ENCODE measurements around the gene FYN.

Gene FYN

DNA sequence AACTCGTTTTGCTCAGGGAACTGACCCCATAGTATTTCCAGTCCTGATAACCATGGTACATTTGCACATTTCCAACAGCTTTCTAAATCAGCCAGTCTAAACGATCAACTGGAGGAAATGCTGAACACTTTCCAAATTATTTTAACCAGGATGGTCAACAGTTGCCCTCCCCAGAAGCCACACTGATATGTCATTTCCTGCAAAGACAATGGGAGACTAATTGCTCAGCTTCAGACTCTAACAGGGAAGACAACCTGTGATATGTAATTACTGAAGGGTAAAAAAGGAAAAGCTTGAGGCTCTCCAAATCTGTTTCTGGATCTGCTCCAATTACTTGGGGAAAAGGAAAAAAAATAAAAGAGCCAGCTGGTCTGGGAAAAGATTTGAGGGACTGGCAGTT lies 88.8 kb downstream of the FYN start:
- DNase-seq = no peak

DNA sequence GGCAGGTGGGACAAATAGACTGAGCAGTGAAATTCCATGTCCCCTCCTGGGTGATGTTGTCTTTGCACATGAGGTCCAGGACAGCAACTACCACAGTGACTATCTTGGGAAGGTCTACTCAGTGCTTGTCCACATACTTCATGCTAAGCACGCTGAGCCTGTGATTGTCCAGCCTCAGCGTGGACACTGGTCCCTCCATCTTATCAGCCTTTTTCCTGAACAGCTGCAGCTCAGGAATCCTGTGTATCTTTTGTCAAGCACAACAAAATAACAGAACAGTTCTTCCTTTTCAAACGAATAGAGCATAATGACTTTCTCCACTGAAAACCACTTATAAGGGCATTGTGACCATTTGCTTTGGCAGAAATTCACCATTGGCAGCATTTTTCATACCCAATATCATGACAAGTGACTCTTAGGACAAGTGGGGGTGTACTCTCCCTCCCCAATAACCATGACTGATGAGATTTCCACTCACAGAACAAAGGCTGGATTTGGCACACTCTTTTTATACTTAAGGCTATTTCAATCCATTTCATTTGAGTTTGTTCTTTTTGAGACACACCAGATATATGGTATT lies 90.3 kb downstream of the FYN start:
- DNase-seq = no peak

GRCh38 chr6:111782192-111782809 lies 91.0 kb downstream of the FYN start:
- DNase-seq = no peak

- DNase-seq = no peak
Measured at GRCh38 chr6:111781041-111781708, 92.1 kb downstream of the FYN start.

DNA sequence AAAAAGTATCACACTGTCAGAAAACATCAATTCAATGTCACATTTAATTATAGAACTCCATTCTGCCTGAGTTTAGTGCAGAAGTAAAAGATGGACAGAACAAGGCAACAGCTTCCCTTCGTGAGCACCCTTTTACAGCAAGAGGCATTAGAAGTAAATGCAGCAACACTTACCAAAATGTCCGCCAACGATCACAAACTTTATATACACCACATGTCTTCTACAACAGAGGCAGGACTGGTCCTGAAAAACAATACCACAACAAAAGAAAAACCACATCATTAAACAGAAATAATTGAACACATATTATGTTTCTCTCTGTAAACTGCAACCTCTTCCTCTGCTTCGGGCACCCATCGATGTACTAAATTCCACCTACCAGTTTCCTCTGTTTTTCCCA lies 92.9 kb downstream of the FYN start:
- DNase-seq = no peak

DNA sequence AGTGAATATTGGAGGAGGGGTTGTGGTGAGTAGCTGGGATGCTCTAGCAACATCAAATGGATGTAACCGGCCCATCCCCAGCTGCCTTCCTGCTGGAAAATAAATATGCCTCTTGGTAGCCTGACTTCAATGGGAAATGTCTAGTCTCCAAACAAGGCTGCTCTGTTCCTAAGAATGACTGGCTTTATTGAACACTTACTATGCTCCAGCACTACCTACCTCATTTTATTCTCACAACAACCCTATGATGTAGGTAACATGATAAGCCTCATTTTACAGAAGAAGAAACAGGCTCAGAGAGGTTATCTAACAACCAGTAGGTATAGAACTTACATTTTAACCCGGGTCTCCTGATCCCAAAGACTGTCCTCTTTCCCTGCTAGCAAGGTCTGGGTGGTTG lies 93.6 kb downstream of the FYN start:
- no peak for DNase-seq

- no peak for DNase-seq
Measured at GRCh38 chr6:111779031-111779430, 94.2 kb downstream of the FYN start.

DNA sequence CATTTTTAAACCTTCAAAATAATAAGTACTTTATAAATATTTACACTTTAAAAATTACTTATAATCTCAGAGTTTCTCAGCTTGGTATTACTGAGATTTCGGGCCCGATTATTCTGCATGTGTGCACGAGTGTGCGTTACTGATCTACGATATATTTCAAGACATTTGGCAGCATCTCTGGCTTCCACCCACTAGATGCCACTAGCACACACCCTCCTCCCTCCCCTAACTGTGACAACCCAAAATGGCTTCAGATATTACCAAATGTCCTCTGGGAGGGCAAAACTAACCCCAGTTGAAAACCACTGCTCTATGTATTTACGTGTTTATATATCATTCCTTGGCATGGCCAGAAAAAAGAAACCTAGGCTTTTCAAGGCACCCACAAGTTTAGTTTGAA lies 95.9 kb downstream of the FYN start:
- no peak for DNase-seq

- DNase-seq = no peak
Measured at GRCh38 chr6:111776236-111777221, 96.7 kb downstream of the FYN start.

DNA sequence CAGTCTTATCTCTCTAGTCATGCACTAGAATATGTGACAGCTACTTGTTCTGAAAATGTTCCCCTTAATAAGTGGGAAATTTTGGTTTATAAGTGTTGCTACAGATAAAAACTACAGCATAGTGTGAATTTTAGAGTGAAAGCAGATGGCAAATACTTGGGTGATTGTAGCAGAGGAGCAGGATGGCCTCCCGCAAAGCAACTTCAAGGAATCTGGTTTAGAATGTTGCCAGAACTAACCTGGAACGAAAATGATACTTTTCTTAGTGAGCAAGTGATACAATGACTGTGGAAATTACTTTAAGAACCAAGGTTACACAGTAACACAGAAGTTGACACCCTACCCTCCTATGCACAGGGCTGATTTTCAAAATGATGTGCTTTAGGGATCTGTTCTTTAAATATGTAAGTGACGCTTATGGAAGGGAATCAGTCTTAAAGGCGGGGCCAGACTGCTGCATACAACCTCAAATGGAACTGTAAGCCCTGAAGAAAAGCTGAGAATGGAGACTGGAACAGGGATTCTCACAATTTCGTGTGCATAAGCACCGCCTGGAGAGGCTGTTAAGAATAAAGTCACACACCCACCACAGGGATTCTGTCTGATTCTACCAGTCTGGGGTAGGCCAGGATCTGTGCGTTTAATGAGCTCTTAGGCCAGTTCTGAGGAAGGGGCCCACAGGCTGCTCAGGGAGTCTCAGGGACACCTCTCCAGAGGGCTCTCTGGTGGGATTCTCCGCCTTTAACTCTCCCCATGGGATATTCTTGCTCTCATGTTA lies 97.9 kb downstream of the FYN start:
- DNase-seq = no peak

DNA sequence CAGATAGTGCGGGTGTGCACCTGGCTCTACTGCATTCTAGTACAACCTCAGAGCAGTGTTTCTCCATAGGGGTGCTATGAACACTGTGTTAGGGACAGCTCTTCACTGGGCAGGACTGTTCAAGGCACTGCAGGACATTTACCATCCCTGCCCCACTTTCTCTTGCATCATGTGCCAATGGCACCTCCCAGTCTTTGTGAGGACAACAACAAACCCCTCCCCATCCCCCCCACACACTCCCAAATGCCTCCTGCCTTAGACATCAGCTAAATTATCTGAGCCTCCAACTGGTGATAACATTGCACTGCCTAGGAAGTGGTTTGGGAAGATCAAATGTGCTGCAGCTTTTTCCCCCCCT lies 98.9 kb downstream of the FYN start:
- DNase-seq = no peak

- DNase-seq = no peak
Measured at GRCh38 chr6:111773501-111774345, 99.5 kb downstream of the FYN start.

- DNase-seq = no peak
Measured at GRCh38 chr6:111772381-111772780, 100.9 kb downstream of the FYN start.

GRCh38 chr6:111771629-111772028 lies 101.6 kb downstream of the FYN start:
- no peak for DNase-seq

DNA sequence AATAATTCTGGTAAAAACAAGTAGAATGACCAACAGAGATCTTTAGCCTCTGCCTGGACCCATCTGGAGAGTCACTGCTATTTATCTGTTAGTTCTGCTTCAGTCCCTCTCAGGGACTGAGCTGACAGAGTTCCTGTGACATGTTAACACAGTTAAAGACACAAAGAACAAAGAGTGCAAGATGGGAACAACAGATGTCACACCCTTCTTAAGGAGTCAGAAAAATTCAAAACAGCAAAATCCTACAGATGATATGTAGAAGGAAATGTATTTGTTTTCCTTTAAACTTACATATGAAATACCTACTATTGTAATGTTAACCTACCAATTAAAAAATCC lies 102.2 kb downstream of the FYN start:
- DNase-seq = no peak

- DNase-seq = no peak
Measured at GRCh38 chr6:111770263-111771093, 102.8 kb downstream of the FYN start.

- no peak for DNase-seq
Measured at GRCh38 chr6:111769365-111770152, 103.7 kb downstream of the FYN start.

GRCh38 chr6:111768431-111768770 lies 104.9 kb downstream of the FYN start:
- no peak for DNase-seq

- DNase-seq = no peak
Measured at GRCh38 chr6:111767752-111768430, 105.4 kb downstream of the FYN start.
